ENCODE results near the gene RDM1.
"Not testable (repeated sequence)": the region's sequence is repeated elsewhere in the genome, so short reads cannot be mapped to it uniquely, and the experiment has no call there.

Gene RDM1, protein sequence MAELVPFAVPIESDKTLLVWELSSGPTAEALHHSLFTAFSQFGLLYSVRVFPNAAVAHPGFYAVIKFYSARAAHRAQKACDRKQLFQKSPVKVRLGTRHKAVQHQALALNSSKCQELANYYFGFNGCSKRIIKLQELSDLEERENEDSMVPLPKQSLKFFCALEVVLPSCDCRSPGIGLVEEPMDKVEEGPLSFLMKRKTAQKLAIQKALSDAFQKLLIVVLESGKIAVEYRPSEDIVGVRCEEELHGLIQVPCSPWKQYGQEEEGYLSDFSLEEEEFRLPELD

DNA sequence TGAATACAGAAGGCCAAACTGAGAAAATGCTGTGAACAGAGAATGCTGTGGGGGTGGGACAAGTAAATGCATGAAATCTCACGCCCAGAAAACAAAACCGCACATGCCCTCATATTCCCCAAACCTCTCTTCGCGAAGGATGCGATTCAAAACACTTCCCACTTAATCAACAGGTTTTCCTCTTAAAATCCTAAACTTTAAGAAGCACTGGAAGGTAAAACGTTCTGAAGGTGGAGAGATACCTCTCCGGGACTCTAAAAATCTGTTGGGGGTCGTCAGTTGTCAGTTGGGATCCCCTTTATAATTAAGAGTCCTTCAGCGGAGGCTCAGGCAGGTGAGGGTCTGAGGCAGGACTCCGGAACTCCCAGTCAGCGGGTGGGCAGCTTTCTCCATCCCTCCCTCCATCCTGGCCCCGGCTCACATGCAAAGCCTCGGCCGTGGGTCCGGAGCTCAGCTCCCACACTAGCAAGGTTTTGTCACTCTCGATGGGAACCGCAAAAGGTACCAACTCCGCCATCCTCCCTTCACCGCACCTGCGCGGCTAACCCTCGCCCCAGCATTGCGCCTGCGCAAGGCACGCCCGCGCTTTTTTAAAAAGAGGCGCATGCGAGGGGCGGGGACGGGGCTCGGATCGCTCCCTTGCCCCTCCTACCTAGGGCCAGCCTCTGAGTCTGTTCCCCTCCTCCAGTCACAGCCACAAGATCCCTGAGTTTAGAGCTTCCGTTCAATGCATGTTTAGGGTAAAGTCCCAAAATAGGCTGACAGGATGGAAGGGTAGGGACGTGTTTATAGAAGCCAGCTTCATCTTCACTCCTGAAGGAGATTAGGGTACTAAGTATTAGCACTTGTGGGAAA, at the start of gene RDM1:
Gene RDM1 (minus strand): TSS at position 563 of the 855 bp plus-strand sequence. CDS start 46 bp downstream, at position 517.
- peak; percentile 87 for DNase-seq

DNA sequence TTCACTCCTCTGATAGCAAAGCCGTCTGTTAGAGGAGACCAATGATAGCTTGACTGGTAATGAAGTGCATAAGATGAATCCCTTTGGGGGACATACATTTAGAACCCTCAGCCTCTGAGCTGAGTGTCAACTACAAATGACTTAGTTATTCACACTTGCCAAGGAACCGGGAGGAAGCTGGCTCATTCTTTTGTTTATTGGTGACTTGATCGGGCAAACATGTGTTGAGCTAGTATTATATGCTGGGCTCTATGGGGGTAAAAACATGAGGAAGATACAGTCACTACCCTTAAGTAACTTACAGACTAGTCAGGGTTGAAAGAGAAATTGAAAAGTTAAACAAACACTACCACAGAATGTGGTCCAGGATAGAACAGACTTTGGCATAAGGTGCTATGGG, 47.8 kb upstream of the RDM1 start:
- DNase-seq: no peak

DNA sequence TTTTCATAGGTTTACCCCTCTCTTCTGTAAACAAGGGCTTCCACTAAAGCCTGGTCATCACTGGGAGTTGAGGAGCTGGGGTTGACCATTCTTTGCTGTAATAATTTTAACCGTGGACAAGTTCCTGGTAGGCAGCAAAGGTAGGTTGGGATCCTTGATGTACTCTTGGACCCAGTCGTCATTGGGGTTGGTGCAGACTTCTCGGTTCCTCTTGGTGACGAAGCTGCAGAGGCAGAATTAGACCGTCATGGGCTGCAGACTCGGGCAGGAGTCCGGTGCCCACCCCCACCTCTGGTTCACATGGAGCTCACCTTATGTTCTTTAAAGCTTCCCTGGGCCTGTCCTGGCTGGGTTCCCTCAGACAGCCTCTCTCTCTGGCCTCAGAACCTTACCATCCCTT, 46.9 kb upstream of the RDM1 start:
- DNase-seq: no peak

DNA sequence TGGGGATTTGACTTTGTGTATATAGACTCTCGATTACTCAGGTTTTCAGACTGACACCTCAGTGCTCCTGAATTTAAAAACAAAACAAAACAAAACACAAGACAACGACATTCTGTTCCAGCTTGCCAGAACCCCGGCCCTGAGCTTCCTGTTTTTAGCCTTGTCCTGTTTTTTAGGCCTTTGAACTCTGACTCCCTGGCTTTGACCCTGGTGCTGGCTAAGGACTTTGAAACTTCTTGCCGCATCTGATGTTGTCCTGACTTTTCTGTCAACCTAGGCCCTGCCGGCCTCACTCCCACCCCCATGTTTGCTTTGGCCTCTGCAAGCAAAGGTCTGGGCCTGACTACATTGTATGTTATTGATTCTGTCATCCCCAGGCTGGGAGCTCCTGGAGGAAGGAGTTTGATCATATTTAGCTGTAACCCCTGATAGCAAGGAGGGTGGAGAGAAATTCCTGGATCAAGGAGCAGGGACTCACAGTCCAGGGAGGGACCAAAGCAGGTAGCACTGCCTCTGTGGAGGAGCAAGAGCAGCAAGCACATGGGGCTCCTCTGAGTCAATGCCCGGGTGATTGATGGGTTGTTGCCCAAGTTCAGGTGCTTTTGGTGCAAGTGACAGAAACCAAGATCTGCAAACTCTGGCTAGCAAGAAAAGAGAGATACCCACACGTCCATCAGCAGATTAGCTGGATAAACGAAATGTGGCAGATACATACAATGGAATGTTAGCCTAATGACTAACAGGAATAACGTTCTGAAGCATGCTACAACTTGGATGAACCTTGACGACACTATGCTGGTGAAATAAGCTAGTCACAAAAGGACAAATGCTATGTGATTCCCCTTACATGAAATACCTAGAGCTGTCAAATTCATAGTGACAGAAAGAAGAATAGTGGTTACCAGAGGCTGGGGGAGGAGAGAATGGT, 43.0 kb upstream of the RDM1 start:
- no peak for DNase-seq

DNA sequence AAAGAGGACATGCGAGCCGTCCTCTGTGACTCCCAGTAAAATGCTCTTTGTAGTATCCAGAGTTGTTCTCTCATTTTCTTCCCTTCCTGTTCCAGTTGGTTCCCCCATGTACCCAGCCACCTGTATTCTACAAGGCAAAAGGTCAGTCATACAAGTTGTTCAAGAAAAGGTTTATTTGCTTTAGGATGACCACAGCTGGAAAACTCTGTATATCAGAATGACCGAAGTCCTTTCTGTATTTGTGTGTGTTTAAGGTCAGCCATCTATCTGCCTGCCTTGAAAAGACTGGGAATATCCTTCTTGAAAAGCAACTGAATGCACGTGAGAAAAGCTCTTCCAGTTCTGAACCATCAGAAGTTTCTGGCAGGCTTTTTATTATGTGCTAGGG, 42.4 kb upstream of the RDM1 start:
- no peak for DNase-seq

DNA sequence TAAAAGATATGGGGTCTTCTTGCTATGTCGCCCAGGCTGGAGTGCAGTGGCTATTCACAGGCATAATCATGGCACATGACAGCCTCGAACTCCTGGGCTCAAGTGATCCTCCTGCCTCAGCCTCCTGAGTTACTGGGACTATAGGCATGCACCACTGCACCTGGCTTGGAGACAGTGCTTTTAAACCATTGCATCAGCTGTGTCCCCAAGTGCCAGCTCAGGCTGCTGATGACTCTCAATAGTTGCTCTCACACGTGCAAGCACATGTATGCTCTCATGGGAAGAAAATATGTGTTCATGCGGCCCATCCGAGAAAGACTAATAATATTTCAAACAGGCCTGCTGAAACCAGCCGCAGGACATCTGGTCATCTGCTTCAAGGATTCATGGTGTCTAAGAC, 42.0 kb upstream of the RDM1 start:
- DNase-seq: no peak

DNA sequence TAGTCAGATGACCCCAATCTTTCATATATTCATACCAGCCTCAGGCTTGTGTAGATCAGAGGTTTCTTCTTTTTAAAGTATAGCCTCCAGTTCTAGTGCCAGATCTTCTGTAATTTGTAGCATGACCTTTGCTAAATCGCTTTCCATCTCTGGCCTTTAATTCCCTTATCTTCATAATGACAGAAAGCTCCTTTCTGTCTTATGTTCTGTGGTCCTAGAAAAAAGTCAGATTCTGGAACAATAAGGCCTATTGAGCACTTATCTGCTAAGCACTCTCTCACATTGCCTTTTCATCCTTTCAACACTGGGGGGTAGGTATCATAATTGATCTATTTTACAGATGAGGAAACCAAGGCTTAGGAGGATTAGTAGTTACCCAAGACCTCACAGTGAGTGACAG, 41.5 kb upstream of the RDM1 start:
- DNase-seq: no peak

DNA sequence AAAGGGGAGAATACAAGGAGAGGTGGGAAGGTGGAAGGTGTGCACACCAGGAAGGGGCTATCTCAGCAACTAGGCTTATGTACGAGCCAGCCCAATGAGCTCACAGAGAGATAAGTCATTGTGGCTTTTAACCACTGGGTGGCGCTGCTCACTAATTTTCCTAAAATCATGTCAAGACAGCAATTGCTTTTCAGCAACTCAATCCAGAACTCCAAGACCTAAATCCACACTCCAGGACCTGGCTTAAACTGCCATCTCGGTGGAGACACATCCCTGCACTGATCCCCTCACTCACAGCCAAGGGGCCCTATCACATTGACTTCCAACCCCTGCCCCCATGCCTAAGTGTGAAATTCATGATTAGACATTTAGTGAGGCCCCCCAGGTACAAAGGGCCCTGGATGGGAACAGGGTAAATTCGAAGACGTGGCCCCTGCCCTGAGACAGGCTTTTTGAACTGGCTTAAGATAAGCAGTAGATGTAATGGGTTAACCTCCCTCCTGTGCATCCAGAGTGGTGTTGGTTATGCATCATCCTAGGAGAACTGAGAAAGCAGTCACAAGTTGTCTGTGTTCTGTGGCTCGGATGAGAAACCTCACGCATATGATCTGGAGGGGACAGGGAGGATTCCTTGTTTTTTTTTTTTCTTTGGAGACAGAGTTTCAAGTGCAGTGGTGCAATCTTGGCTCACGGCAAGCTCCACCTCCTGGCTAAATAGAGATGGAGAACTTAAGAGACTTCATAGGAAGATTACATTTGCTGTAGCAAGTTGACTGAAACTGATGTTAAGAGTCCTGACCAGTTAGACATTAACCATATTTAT, 39.2 kb upstream of the RDM1 start:
- peak; percentile 49 for DNase-seq

DNA sequence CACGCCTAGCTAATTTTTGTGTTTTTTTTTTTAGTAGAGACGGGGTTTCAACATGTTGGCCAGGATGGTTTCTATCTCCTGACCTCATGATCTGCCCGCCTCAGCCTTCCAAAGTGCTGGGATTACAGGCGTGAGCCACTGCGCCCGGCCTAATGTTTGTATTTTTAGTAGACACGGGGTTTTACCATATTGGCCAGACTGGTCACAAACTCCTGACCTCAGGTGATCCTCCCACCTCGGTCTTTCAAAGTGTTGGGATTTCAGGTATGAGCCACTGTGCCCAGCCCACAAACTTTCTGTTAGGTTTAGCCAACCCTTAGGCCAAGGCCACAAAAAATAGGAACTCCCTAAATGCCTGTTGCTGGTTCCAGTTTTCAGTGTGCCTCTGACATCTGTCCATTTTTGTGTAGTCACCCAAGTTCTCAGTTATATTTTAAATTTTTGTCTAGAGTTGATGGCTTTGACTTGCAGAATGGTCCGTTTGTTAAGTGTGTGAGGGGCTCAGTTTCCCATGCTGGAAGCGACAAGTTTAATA, 38.0 kb upstream of the RDM1 start:
- no peak for DNase-seq

DNA sequence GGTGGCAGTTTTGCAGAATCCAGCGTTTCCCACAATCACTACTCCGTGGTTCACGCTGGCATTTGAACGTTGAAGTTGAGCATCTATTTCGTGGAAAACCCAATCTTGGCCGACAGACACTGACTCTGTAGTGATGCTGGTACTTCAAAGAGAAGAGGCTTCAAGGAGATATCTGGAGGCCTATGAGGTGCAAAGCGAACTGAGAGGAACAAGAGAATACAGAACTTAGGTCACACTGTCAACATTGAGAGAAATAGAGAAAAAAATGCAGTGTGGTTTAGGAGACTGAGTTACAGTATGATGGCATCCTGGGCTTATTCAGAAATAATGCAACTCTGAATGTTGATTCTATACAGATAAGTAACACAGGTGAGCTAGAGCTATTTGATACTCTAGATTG, 34.7 kb upstream of the RDM1 start:
- no peak for DNase-seq

DNA sequence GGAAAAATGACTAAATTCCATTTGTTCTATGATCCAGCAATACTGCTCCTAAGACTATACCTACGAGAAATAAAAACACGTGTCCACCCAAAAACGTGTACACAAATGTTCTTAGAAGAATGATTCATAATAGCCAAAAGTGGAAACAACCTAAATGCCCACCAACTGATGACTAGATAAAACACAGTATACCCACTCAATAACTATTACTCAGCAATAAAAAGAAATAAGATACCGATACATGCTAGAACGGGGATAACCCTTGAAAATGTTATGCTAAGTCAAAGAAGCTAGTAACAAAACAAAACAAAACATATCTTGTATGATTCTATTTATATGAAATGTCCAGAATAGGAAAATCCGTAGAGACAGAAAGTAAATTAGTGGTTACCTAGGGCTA, 33.1 kb upstream of the RDM1 start:
- DNase-seq: no peak

DNA sequence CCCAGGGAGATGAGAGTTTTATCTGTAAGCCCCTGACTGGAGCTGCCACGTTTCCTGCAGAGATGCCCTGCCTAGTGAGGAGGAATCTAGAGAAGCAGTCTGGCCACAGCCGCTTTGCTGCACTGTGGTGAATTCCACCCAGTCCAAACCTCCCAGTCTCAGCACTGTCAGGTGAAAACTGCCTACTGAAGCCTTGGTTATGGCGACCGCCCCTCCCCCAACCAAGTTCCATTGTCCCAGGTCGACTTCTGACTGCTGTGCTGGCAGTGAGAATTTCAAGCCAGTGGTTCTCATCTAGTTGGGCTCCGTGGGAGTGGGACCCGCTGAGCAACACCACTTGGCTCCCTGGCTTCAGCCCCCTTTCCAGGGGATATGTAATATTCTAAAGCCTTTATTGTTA, 23.1 kb upstream of the RDM1 start:
- no peak for DNase-seq

DNA sequence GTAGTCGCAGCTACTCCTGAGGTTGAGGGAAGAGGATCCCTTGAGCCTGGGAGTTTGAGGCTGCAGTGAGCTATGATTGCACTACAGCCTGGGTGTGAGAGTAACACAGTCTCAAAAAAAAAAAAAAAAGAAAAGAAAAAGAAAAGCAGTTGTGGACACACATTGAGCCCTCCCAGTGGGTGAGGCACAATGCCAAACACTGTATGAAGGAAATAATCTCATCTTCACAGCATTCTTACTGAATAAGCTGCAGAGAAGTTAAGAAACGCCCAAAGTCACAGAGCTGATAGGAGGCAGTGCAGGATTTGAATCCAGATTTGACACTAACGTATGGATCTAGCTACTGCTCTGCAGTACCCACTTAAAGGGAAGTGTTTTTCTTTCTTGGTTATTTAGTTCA, 18.8 kb upstream of the RDM1 start:
- DNase-seq: no peak

DNA sequence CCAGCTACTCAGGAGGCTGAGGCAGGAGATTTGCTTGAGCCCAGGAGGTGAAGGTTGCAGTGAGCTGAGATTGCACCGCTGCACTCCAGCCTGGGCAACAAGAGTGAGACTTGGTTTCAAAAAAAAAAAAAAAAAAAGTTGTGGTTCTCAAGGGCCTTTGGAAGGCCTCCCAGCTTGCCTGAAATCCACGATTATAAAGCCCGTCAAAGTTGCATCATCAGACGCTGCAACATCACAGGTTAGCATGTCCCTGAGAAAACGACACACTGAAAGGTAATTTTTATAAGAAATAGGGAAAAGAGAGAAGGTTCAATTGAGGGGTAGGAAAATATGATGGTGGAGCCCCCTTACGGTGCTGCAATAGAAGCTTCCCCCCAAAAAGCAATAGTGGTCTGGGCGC, 17.5 kb upstream of the RDM1 start:
- DNase-seq: no peak

DNA sequence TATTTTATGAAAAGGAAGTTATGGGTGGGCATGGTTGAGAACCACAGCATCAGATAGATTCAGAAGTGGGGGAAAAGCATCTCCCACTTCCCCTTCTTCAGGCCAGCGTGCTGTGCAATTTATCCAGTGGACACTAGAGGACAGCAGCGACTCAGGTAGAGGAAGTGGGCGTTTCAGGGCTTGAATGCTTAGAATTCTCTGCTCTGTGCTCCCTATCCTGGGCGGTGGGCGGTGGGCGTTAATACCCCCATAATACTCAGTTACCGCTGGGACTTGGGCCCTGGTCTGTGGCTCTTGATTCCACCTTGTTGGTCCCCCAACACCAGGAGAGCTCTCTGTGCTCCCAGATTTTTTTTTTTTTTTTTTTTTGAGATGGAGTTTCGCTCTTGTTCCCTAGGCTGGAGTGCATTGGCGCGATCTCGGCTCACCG, 16.6 kb upstream of the RDM1 start:
- peak; percentile 57 for DNase-seq

DNA sequence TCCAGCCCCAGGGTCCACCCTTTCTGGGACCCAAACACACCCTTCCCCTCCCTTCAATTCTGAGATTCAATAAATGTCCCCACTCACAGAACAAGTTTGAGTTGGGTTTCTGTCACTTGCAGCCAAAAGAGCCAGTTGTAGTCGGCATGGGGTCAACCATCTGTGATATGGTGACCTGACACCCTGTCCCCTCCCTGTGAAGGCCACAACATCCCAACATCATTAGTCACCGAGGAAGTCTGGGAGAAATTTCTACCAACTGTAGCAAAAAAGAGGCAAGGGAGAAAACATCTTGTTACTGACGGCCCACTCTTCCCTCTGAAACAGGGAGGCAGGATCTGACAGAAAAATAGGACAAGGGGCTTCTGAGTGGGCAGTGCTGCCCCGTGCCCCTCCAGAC, 13.6 kb upstream of the RDM1 start:
- DNase-seq: no peak

DNA sequence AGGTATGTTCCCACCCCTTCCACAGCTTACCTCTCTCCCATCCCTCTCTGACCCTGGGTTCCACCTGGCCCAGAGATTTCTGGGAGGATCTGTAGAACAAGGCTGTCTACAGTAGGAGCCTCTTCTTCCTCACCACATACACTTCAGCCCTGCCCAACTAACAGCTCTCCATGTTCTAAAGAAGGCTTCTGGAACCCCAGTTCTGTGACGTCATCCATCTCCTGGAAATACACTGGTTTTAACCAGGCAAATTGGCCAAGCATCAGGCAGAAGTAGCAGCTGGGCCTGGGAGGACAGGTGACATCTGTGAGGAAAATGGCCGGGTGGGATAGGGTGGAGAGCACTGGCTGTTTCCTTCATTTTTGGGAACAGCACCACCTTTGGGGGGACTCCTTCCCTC, 13.0 kb upstream of the RDM1 start, which contains the start of gene LYZL6:
Gene LYZL6 (minus strand): TSS at position 177 of the 400 bp plus-strand sequence. CDS start 4,357 bp downstream, outside the sequence.
- DNase-seq: no peak

DNA sequence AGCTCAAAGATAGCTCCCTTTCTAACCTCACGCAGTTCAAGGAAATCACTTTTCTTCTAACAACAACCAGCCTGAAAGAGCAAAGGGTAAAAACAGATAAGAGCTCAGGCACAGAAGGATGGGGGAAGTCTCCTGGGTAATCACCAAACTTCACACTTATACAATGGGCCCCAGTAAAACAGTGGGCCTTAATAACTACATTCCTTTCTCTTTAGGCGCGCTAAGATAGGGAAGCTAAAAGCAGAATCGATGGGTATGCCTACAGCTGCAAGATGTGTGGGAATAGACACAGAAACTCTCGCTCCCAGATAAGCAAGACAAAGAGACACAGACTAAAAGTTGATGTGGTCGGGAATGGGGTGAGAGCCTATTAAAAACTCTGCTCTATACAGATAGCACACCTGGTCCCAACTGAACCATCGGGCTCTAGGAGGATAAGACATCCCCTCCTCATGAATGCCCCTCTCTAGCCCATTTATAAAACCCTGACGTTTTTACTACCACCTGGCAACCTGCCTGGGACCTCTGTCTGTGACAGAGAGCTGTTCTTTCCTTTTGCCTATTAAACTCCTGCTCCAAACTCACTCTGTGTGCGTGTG, 12.1 kb upstream of the RDM1 start:
- DNase-seq: no peak

DNA sequence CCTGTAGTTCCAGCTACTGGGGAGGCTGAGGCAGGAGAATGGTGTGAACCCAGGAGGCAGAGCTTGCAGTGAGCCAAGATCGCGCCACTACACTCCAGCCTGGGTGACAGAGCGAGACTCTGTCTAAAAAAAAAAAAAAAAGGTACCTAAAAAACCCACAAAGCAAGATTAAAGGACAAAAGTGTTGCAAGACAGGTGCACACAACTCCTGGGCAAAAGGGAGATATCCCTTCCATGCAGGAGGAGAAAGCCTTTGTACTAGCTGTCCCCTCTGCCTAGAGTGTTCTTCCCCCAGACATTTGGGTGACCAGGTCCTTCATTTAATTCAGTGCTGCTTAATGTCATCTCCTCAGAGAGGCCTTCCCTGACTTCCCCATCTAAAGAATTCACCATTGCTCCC, 7.9 kb upstream of the RDM1 start:
- not testable (repeated sequence) for DNase-seq

DNA sequence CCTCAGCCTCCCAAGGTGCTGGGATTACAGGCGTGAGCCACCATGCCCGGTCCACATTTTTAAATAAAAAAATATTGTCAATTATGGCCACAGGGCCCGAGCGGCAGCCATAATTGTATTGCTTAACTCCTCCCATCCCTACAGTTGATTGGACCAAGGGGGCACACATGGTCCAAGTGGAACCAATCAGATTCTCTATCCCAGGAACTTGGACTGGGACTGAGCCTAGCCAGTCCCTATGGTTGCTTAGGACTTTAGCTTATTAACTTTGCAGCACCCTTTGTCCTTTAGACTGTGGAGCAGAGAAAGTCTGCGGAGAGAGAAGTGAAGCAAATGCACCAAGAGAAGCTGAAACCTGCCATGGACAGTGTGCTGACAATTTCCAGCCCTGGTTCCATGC, 5.5 kb upstream of the RDM1 start:
- DNase-seq: peak; percentile 2

DNA sequence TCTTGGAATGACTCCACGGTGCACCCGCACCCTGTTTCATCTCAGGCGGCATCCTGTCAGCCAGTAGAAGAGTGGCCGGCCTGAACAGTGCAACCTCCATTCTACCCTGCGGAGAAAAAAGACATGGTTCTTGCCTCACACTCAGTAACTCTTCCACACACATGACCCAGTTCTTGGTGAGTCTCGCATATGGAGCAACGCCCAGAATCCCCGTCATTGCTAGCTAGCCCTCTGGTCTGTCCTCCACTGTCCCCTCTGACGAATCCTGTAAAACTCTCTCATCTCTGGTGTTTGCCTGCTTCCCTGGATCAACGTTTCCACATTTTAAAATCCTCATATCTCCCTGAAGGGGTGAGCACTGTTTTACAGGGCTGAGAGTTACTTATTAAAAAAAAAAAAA, 4.2 kb upstream of the RDM1 start:
- no peak for DNase-seq

DNA sequence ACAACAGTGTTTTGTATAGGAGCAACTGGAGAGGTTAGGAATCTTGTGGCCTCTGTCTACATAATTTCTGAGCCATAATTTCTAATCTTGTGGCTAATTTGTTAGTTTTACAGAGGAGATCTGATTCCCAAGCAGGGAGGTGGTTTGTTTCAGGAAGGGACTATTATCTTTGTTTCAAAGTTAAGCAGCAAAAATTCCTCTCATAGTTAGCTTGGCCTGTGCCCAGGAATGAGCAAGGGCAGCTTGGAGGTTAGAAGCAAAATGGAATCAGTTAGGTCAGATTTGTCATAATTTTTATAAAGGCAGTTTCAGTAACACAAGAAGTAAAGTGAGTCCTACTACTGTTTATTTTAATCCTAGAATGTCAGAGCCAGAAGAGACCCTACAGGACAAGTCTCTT, 2.0 kb upstream of the RDM1 start:
- DNase-seq: no peak
